ENCODE measurements around the gene FBXO28.
"Not testable (repeated sequence)": the region's sequence is repeated elsewhere in the genome, so short reads cannot be mapped to it uniquely, and the experiment has no call there.

The FBXO28 gene

GRCh38 chr1:224205438-224205840 is 91.5 kb downstream of the FBXO28 start:
- no peaks in the 10 kb centered on the region for H3K27me3 ChIP-seq (replicated peaks; ENCODE audit: insufficient read depth, low read length)
- no peaks in the 10 kb centered on the region for H3F3A ChIP-seq (ENCODE audit: insufficient read depth, low read length)
- no peak overlapping the region for H3K9ac ChIP-seq (ENCODE audit: low read length)
- H3K79me2 ChIP-seq (ENCODE audit: low read length) = no peaks in the 10 kb centered on the region
- no peak overlapping the region for H2AFZ ChIP-seq (ENCODE audit: low read length)
- H3K36me3 ChIP-seq (replicated peaks; ENCODE audit: insufficient read depth, low read length) = no peaks in the 10 kb centered on the region
- TF ChIP-seq EZH2 (optimal IDR thresholded peaks at IDR 0.05; ENCODE audit: low read depth, low read length) (no peak), CTCF (IDR thresholded peaks at IDR 0.05; ENCODE audit: low read length) (no peak), EZH2phosphoT487 (IDR thresholded peaks at IDR 0.05; ENCODE audit: low read length) (no peak)
- H3K27ac ChIP-seq (ENCODE audit: low read length) = no peak overlapping the region
- H4K20me1 ChIP-seq (ENCODE audit: insufficient read depth, low read length) = no peaks in the 10 kb centered on the region
- H3K9me3 ChIP-seq (replicated peaks; ENCODE audit: insufficient read depth, low read length) = no peaks in the 10 kb centered on the region
- H3K4me3 ChIP-seq (ENCODE audit: low read length) = no peak overlapping the region
- no peaks in the 10 kb centered on the region for H3K9me2 ChIP-seq (replicated peaks; ENCODE audit: insufficient read depth, low read length)
- no peak for DNase-seq
- no peak overlapping the region for H3K4me2 ChIP-seq (ENCODE audit: low read depth, low read length)
- H3K4me1 ChIP-seq (ENCODE audit: low read length) = no peaks in the 10 kb centered on the region

DNA sequence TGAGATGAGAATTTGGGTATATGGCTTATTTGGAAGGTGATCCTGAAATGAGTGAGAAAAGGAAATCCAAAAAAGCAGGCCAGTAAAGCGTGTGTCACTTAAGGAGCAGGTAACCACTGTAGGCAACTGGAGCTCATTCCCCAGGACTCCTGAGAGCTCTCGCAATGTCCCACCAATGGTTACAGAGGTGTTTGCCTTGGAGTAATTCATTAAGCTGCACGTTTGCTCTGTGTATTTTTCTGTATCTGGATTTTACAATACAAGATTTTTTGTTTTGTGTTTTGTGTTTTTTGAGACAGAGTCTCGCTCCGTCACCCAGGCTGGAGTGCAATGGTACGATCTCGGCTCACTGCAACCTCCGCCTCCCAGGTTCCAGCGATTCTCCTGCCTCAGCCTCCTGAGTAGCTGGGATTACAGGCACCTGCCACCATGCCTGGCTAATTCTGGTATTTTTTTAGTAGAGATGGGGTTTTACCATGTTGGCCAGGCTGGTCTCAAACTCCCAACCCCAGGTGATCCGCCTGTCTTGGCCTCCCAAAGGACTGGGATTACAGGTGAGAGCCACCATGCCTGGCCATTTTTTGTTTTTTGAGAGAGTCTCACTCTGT is 92.1 kb downstream of the FBXO28 start:
- H3K9me3 ChIP-seq (replicated peaks; ENCODE audit: insufficient read depth, low read length); H3K9ac ChIP-seq (ENCODE audit: low read length); H3K4me2 ChIP-seq (ENCODE audit: low read depth, low read length); DNase-seq; H3K27ac ChIP-seq (ENCODE audit: low read length); H3K4me3 ChIP-seq (ENCODE audit: low read length); H3K4me1 ChIP-seq (ENCODE audit: low read length); H4K20me1 ChIP-seq (ENCODE audit: insufficient read depth, low read length); H3K27me3 ChIP-seq (replicated peaks; ENCODE audit: insufficient read depth, low read length); H3K9me2 ChIP-seq (replicated peaks; ENCODE audit: insufficient read depth, low read length); H2AFZ ChIP-seq (ENCODE audit: low read length); H3K36me3 ChIP-seq (replicated peaks; ENCODE audit: insufficient read depth, low read length); H3K79me2 ChIP-seq (ENCODE audit: low read length); H3F3A ChIP-seq (ENCODE audit: insufficient read depth, low read length): not testable (repeated sequence)

DNA sequence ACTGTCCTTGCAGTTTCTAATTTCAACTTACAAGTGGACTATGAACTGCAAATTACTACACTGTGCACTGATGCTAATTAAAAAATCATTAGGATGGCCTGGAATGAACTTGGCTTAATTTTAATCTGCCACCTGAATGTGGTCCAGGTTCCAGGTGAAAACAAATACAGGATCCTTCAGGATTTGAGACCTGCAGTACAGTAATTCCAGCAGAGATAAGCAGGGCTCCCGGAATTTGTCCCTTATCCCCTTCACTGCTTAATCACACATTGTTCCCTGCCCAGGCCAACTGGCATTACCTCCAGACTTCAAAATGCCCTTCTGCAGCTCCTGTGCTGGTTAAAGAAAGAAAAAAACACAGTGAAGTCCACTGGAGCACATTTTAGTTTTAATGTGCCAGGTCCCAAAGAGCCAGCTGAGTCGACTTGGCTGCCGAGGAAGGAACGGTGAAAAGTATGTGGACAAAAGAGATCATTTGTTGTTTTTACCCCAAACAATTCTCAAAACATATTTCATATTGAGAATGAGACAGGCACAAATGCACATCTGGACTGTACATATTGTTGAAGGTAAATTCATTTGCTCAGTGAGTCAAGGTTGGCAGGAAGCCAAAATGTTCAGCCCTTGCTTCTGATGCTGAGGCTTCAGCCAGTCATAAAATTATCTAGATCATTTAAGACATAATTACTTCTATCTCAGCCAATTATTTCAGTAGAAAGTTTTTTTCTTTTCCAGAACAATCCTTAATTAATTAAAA is 97.5 kb downstream of the FBXO28 start:
- no peaks in the 10 kb centered on the region for H3K36me3 ChIP-seq (replicated peaks; ENCODE audit: insufficient read depth, low read length)
- H2AFZ ChIP-seq (ENCODE audit: low read length) = no peak overlapping the region
- no peaks in the 10 kb centered on the region for H3K4me1 ChIP-seq (ENCODE audit: low read length)
- no peak overlapping the region for H3K4me3 ChIP-seq (ENCODE audit: low read length)
- no peak overlapping the region for H3K27ac ChIP-seq (ENCODE audit: low read length)
- H3K79me2 ChIP-seq (ENCODE audit: low read length) = no peaks in the 10 kb centered on the region
- no peaks in the 10 kb centered on the region for H3K27me3 ChIP-seq (replicated peaks; ENCODE audit: insufficient read depth, low read length)
- H4K20me1 ChIP-seq (ENCODE audit: insufficient read depth, low read length) = no peaks in the 10 kb centered on the region
- H3K4me2 ChIP-seq (ENCODE audit: low read depth, low read length) = no peak overlapping the region
- H3K9me2 ChIP-seq (replicated peaks; ENCODE audit: insufficient read depth, low read length) = no peaks in the 10 kb centered on the region
- no peaks in the 10 kb centered on the region for H3K9me3 ChIP-seq (replicated peaks; ENCODE audit: insufficient read depth, low read length)
- no peak overlapping the region for H3K9ac ChIP-seq (ENCODE audit: low read length)
- no peak for DNase-seq
- no peaks in the 10 kb centered on the region for H3F3A ChIP-seq (ENCODE audit: insufficient read depth, low read length)
- TF ChIP-seq CTCF (IDR thresholded peaks at IDR 0.05; ENCODE audit: low read length) = no peak
- TF ChIP-seq EZH2phosphoT487 (IDR thresholded peaks at IDR 0.05; ENCODE audit: low read length) = no peak
- TF ChIP-seq EZH2 (optimal IDR thresholded peaks at IDR 0.05; ENCODE audit: low read depth, low read length) = no peak
